Measurements from ENCODE around the gene MORN1. TPM values are rescaled to one million over a fixed set of nuclear protein-coding genes. Genes with fewer than 3 reads are reported as not detected.

MORN1 gene
- total RNA-seq, 6 experiments from 2014 or later: 5.3 to 8.9 (median 6.9) TPM

- no peak overlapping the region for H3K4me3 Mint-ChIP-seq
- TF ChIP-seq, protein P1, sequence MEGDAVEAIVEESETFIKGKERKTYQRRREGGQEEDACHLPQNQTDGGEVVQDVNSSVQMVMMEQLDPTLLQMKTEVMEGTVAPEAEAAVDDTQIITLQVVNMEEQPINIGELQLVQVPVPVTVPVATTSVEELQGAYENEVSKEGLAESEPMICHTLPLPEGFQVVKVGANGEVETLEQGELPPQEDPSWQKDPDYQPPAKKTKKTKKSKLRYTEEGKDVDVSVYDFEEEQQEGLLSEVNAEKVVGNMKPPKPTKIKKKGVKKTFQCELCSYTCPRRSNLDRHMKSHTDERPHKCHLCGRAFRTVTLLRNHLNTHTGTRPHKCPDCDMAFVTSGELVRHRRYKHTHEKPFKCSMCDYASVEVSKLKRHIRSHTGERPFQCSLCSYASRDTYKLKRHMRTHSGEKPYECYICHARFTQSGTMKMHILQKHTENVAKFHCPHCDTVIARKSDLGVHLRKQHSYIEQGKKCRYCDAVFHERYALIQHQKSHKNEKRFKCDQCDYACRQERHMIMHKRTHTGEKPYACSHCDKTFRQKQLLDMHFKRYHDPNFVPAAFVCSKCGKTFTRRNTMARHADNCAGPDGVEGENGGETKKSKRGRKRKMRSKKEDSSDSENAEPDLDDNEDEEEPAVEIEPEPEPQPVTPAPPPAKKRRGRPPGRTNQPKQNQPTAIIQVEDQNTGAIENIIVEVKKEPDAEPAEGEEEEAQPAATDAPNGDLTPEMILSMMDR (IDR thresholded peaks at IDR 0.05): no peak
- H3K9me3 Mint-ChIP-seq: no peaks in the 10 kb centered on the region
- H3K4me1 Mint-ChIP-seq (ENCODE audit: low read depth): no peaks in the 10 kb centered on the region
- no peaks in the 10 kb centered on the region for H3K36me3 Mint-ChIP-seq (ENCODE audit: low read depth)
- H3K27ac Mint-ChIP-seq: no peak overlapping the region
- no peaks in the 10 kb centered on the region; the same call in 1 of the 2 replicates for H3K27me3 Mint-ChIP-seq (ENCODE audit: insufficient read depth)
- DNase-seq: peak; percentile 23
These were observed 77.0 kb downstream of the MORN1 start for GRCh38 chr1:2314273-2314802.

DNA sequence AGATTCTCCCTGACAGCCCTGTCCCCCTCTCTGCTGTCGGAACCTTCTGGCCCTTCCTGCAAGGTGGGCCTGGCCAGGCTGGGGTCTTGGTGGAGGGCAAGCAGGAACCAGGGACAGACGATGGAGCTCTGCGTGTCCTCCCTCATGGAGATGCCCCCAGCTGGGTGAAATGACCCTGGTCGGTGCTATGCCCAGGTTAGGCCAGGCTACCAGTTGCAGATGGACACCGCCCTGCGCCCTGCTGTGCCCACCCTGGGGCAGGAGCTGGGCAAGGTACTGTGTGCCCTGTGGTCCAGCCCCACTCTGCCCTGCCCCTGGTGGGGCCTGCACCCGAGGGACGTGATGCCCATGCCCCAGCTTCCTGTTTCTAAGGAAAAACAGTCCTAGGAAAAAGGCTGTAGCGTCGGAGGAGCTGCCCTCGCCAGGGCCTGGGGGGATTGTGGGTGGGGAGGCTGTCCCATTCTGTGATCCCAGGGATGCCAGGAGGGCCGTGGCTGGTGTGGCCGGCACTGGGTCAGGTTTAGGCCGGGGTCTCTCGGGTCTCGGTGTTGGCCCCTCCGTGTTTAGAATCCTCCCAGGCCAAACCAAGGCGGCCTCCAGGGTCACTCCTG, 77.6 kb downstream of the MORN1 start:
- no peaks in the 10 kb centered on the region for H3K4me1 Mint-ChIP-seq (ENCODE audit: low read depth)
- no peaks in the 10 kb centered on the region for H3K36me3 Mint-ChIP-seq (ENCODE audit: low read depth)
- no peaks in the 10 kb centered on the region for H3K9me3 Mint-ChIP-seq
- H3K4me3 Mint-ChIP-seq: no peak overlapping the region
- peaks cover under 1% of the 10 kb centered on the region for H3K27me3 Mint-ChIP-seq (ENCODE audit: insufficient read depth)
- TF ChIP-seq, protein P1 (IDR thresholded peaks at IDR 0.05): no peak
- no peak for DNase-seq
- peak overlapping the region; percentile 26; the same call in 1 of the 2 replicates for H3K27ac Mint-ChIP-seq

DNA sequence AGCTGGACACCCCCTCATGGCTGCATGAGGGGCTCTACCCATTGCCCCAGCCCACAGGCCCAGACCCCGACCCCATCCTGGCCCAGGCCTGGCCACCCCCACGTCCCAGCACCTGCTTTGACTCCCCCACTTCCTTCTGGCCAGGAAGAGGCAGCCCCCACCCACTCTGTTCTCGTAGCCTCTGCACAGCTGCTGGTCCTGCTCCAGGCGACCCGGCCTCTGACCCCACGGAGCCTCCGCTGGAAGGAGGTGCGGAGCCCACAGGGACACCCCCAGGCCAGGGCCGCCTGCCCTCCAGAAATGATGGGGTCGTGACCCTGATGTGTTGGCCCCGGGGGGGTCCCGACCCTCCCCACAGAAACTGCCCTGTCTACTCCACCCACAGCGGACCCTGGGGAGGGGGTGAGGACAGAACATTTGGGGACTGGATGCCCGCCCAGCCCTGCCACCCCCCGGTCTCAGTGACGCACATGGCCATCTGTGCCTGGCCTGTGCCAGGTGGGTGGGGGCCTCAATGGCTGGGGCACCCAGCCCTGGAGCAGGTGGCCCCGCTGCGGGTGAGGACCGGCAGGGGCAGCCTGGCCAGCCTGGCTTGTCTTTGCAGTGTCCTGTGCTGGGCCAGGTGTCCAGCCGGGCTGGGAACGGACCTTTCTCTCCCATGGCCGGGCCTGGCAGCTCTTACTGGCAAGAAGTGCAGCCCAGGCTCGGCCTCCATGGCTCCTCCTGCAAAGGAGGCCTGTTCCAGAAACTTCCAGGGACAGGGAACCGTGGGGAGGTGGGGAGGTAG, 78.6 kb downstream of the MORN1 start:
- H3K27me3 Mint-ChIP-seq (ENCODE audit: insufficient read depth): peaks cover 3% of the 10 kb centered on the region
- no peak for DNase-seq
- peaks cover 9% of the 10 kb centered on the region; the same call in 1 of the 2 replicates for H3K36me3 Mint-ChIP-seq (ENCODE audit: low read depth)
- TF ChIP-seq, protein P1 (IDR thresholded peaks at IDR 0.05): no peak
- no peaks in the 10 kb centered on the region for H3K9me3 Mint-ChIP-seq
- H3K27ac Mint-ChIP-seq: 0 out of 2 replicates have a peak overlapping the region, but pooled peaks have one; percentile 31
- no peak overlapping the region for H3K4me3 Mint-ChIP-seq
- H3K4me1 Mint-ChIP-seq (ENCODE audit: low read depth): no peaks in the 10 kb centered on the region

DNA sequence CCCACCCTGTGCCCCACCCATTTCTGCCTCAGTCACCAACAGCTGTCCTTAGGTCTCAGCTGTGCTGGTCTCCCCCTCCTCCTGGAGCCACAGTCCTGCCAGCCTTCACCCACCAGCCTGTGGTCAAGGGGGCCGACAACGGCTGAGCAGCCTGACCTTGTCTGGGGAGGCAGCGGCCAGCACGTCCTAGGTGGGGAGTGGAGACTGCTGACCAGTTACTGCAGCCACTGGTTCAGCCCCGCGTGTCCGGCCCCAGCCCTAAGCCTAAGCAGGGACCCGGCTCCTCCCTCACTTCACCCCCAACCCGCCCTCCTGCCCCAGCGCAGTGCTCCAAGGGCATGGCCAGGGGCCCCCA, 79.2 kb downstream of the MORN1 start:
- Mint-ChIP-seq H3K27me3 (ENCODE audit: insufficient read depth) (peaks cover 3% of the 10 kb centered on the region), H3K36me3 (ENCODE audit: low read depth) (peaks cover 13% of the 10 kb centered on the region; the same call in 1 of the 2 replicates), H3K9me3 (no peaks in the 10 kb centered on the region), H3K4me3 (no peak overlapping the region), H3K27ac (peak overlapping the region; percentile 31; the same call in 1 of the 2 replicates), H3K4me1 (ENCODE audit: low read depth) (no peaks in the 10 kb centered on the region)
- DNase-seq: no peak
- TF ChIP-seq, protein P1 (IDR thresholded peaks at IDR 0.05): no peak

GRCh38 chr1:2311184-2312032, 79.9 kb downstream of the MORN1 start:
- Mint-ChIP-seq H3K9me3 (no peaks in the 10 kb centered on the region), H3K27me3 (ENCODE audit: insufficient read depth) (peaks cover 6% of the 10 kb centered on the region), H3K4me3 (no peak overlapping the region), H3K27ac (peak overlapping the region; percentile 33; the same call in 1 of the 2 replicates), H3K4me1 (ENCODE audit: low read depth) (no peaks in the 10 kb centered on the region), H3K36me3 (ENCODE audit: low read depth) (peaks cover 13% of the 10 kb centered on the region; the same call in 1 of the 2 replicates)
- TF ChIP-seq, protein P1 (IDR thresholded peaks at IDR 0.05): peak; percentile 72
- peak; percentile 40 for DNase-seq
